GM19193 (cell line): ENCODE results near the gene ZNF593.

Experiments
- POLR2A ChIP-seq: IDR thresholded peaks from 4 replicates; pipeline ENCODE4 v1.6.1; 2011; ENCODE audit not compliant: insufficient read depth, insufficient read length; ENCODE audit errors: extremely low read depth

Gene ZNF593

DNA sequence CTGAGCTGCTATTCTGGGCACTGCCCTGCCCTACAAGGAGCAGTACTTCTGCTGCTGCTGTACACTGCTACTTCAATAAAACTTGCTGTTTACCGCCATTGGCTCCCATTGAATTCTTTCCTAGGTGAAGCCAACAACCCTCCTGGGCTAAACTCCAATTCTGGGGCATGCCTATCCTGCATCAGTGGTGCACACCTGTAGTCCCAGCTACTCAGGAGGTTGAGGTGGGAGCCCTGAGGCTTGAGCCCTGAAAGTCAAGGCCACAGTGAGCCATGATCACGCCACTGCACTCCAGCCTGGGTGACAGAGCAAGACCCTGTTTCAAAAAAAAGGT lies 36.9 kb upstream of the ZNF593 start:
- TF ChIP-seq POLR2A = no peak

DNA sequence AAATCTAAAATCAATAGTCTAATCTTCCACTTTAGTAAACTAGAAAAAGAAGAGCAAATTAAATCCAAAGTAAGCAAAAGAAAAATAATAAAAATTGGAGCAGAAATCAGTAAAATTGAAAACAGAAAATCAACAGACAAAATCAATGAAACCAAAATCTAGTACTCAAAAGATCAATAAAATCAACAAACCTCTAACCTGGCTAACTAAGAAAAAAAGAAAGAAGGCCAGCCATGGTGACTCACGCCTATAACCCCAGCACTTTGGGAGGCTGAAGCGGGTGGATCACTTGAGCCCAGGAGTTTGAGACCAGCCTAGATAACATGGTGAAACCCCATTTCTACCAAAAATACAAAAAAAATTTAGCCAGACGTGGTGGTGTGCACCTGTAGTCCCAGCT lies 35.2 kb upstream of the ZNF593 start:
- no peak for TF ChIP-seq POLR2A

DNA sequence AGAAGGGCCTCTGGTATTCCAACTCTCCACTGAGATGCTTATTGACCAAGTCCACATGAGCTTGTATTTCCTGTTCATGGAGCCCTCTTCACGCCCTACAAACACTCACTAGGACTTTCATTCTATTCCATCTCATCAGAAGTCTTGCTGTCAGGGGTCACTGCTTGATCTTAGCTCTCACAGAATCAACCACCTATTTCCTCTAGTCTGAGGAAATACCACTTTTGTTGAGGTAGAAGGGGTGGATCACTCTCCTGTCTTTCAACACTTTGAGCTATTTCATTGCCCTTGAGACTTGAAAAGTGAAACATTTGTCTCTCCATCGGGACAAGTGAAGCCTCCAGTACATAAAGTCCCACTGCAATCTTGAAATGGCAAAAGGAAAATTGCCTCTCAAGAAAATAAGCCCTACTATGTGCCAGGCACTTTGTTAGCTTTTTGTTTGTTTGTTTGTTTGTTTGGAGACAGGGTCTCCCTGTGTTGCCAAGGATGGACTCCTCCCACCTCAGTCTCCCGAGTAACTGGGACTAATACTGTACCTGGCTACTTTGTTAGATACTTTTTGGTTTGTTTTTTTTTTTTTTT lies 30.6 kb upstream of the ZNF593 start:
- TF ChIP-seq POLR2A = no peak

DNA sequence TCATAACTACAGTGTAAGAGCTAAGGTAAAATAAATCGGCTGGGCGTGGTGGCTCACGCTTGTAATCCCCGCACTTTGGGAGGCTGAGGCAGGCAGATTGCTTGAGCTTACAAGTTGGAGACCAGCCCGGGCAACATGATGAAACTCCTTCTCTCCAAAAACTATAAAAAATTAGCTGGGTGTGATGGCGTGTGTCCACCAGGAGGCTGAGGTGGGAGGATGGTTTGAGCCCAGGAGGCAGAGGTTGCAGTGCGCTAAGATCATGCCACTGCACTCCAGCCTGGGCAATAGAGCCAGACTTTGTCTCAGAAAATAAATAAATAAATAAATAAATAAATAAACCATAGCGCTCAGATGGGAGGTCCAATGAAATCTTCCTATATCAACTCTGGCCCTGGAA lies 27.5 kb upstream of the ZNF593 start:
- no peak for TF ChIP-seq POLR2A

DNA sequence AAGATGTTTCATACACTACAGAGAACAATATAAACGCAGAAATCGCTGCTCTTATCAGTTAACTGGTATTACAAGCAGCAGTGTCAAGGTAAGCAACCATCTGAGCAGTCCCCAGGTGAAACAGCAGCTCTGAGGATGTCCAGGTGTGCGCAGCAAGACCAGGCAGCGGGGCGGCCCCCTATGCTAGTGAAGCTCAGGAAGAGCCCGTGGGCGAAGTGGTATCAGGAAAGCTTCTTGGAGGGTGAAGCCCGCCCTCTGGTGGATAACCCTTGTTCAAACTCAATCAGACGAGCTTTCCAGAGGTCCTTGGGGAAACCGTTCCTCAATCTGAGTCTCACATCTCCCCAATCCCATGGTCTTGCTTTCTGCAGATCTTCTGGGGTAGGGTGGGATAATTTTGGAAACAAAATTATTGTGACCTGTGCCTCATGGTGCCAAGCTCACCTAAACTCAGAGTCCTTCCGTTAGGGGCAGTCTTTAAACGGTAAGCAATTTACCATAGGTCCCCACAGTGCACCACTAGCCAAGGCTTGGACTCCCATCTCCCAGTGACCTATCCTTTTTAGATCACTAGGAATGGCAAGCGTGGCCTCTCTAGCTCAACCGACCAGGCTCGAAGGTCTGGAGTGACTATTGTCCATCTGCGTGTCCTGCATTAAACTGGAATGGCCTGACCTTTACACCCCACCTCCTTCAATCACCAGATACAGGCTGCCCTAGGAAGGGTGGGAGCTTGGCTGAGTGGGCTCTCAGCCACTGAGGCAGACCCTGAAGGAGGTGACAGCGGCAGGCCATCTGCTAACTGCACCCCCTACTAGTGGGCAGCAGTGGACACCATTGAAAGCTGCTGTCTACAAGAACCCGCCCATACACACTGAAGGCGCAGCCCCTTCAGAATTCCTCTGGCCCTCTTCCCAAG lies 24.4 kb upstream of the ZNF593 start:
- no peak for TF ChIP-seq POLR2A

DNA sequence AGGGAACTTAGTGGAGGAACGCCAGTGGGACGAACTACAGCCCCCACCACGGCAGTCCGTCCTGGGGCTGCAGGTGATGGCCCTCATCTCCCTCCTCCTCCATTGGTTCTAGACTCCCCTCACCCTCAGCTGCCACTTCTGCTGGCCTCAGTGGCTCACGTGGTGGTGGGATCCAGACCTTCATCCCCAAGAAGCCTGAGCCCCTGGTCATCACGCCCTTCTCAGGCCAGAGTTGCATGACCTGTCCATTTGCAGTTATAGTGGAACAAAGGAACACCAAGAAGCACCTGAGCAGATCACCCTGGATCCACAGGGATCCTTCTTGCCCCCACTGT lies 23.8 kb upstream of the ZNF593 start:
- no peak for TF ChIP-seq POLR2A

DNA sequence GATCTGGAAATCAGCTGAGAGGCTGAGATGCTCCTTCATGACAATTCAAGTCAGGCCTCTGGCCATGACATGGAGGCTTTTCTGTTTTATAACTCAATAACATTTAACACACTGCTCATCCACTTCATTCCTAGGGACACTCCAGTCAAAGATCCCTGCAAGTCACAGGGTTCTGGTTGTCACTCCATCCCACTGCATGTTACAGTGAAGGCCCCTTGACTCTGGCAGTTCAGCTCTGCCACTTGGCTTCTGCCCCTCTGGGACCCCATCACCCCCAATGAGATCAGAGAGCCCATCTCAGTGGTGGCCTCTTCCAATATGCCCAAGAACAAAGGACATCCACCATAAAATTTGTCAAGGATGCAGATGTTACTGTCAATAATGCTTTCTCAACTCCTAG lies 20.8 kb upstream of the ZNF593 start:
- TF ChIP-seq POLR2A = no peak

DNA sequence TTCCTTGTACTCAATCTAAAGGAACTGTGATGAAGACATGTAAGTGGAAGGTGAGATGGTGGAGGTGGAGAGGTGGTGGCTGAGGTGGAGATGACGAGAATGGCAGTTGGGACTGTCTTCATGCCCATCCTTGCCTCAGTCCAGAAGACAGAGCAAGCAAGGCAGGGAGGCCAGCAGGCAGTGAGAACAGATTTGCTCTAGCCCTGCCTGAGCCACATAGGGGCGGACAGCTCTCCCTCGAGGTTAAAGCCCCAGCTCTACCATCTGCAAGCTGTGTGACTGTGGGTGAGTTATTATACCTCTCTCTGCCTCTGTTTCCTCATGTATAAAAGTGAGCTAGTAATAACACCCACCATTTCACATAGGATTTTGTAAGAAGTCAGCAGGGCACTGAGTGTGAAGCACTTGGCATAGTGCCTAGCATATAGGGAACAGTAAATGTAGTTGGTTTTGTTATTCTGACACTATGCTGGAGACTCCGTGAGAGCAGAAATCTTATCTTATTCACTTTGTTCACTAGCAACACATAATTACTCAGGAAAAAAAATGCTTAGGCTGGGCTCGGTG lies 15.7 kb upstream of the ZNF593 start:
- TF ChIP-seq POLR2A = no peak

DNA sequence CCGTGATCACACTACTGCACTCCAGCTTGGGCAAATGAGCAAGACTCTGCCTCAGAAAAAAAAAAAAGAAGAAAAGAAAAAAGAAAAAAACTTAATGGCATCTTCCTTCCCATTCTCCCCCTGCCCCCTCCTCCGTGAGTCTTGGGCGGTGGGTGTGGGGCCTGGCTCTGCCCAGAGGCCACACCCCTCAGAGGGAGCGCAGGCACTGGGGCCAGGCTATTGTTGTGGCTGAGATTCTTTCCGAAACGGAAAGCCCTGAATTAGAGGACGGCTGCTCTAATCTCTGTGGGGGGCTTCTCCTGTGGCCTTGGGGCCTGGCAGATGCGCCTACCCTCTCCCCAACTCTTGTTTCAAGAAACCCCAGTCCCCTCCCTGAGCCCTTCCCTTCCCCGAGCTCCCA lies 15.0 kb upstream of the ZNF593 start:
- TF ChIP-seq POLR2A = no peak

DNA sequence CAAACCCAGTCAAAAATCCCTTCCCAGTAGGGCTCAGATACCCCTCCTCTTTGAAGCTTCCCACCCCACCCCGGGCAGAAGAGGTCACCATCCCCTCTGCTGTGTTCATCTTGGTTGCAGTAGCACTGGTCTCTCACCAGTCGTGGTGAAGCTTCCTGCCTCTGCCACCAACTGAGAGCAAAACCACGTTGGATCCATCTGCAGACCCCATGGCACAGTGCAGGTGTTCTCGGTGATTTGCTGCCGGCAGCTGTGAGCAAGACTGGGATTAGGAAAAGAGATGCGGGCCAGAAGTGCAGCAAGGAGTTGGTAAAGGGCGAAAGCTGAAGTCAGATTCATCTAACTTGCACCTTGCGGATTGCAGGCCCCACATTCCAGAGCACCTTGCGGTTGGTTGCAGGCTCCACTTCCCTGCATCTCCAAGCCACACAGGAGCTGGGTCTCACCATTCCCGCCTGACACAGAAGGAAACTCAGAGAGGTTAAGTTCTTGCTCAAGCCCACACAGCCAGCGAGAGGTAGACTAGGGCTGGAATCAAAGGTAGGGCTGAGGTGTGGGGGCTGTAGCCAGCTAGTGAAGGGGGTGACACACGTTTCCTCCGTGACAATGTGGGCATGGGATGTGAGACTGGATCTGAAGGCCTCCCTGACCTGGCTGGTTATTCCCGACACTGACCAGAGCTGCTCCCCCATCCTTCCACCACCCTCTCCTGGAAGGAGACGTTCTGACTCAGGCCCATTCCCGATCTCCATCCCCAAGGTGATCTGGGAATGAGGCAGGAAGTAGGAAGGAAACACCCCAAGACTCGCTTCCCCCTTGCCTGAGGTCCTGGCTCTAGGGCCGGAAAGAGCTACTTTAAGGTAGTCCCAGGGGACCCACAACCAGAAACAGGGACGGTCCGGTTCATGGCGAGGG lies 14.1 kb upstream of the ZNF593 start:
- no peak for TF ChIP-seq POLR2A

DNA sequence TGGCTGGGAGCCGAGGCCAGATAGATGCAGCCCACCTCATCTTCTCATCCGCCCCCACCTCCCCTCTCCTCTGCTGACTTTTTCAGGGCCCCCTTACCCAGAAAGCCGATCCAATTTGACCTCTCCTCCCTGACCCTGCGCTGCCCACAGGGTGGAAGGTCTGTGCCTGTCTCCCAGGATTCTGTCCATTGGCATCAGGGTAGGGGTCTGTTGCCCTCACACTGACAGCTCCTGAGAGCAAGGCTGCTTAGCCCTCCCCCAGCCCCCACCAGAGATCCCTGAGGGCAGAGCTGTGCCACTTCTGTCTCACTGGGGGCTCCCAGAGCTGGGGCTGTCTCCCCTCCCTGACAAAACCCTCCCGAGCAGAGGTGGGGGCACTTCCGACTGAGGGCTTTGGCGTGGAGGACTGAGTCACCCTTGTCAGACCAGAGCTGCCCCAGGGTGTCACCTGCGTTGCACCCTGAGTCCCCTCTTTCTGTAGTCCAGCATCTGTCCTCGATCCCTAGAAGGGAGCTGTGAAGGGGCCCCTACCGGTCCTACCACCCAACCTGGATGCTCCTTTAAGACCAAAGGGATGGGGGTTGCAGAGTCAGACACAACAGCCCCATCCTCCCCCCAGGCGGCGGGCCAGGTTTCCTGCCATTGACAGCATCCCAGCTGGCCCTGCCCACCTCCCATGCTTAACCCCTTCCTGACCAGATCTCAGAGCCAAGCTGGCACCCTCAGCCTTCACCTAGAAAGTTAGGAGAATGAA lies 13.2 kb upstream of the ZNF593 start:
- TF ChIP-seq POLR2A = no peak

DNA sequence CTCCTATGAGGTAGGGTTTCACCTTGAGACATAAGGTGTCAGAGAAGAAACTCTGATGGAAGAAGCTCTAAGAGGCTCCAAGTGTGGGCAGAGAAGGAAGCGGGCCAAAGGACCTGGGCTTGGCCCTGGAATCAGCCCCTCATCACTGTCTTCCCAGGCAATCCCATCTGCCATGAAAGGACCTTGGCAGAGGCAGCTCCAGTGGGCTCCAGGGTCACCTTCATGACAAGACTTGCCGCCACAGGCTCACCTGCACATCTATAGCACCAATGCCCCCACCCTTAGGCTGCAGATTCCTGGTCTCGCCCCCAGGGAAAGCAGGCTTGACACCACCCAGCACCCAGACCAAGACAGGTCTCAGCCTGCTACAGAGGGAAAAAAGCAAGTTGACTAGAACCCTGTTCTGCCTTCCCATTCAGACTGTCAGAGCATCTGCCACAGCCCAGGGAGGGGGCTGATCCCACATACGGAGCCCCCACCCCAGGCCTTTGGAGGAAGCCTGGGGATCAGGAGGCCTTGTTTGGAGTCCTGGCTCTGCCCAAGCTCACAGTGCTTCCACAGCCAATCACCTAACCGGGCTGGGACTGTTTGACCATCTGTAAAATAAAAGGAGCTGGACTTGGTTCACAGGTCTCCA lies 11.3 kb upstream of the ZNF593 start:
- TF ChIP-seq POLR2A = no peak

DNA sequence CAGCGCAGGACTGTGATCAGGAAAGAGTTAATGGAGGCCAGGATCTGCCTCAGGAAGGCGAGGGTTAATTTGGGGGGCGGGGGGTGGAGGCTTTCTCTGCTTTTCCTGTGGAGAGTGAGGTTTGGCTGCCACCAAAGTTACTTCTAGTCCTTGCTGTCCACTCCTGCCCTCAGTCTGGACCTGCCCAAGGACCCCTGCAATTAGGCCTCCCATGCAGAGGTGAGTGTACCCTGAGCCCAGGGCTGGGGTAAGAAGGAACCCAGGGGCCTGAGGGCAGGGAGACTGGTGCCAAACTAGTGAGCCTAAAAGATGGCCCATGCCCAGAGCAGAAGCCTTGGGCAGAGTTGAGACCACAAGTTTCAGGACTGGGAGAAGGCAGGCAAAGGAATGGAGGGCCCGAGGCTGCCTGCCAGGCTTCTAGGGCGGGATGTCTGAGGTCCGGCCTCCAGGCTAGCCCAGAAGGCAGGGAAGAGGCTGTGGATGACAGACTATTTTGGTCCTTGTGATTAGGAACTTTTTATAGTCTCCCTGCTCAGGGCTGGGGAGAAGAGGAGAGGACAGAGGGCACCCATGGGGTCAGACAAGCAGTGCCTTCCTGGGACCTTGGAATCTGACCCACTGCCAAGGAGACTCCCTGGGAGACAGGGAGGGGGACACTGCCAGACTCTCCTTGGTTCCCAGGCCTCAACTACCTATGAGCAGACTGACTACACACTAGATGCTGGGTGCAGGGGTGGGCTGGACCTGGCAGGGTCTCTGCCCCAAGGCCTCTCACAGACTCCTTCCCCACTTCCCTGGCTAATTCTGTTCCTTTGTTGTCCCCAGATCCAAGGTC lies 10.6 kb upstream of the ZNF593 start, which contains the start of gene FAM110D:
Gene FAM110D, plus strand, starts transcription at position 172 of the 835 bp plus-strand sequence. CDS start 2,213 bp downstream, outside the sequence.
- no peak for TF ChIP-seq POLR2A

DNA sequence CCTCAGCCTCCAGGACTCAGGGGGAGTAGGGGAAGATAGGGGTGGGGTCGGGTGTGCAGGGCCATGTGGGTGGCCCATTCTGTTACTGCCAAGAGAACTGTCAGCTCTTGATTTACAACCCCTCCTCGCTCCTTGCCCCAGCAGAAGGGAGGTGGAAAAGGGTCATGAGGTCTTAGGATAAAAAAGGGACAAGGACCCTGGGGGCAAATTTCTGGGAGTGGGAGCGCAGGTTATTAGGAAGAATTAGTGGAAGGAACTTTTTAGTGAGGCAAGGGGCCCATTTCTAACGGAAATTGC lies 10.0 kb upstream of the ZNF593 start:
- TF ChIP-seq POLR2A = no peak
